WTC11 (cell line): ENCODE measurements around the gene MON1A. TPM values are rescaled to one million over a fixed set of nuclear protein-coding genes. Genes with fewer than 3 reads are reported as not detected.

Source experiments
- ATAC-seq: fragments of 200-7000 bp; cut with Tn5 transposase; 2 replicates; pipeline ENCODE4 v1.10.0; 2021; ENCODE audit warnings: mild to moderate bottlenecking, moderate library complexity
- CTCF ChIA-PET: fragments of 300-600 bp; sonication (Branson Sonifier 250); formaldehyde crosslinking; loops from one replicate; lab custom pipeline; 2021; ENCODE audit warnings: antibody characterized with exemption; lab: Charles Lee
- POLR2A ChIA-PET: fragments of 350-600 bp; sonication (Branson Sonifier 250); formaldehyde crosslinking; loops from one replicate; lab custom pipeline; 2021; ENCODE audit warnings: antibody characterized with exemption; lab: Charles Lee
- DNase-seq: peaks from one replicate; pipeline ENCODE4 v3.0.0; 2021; ENCODE audit warnings: low spot score
- H3K27ac Mint-ChIP-seq: 2 replicates; pipeline ENCODE4 v1.8.0; 2021; ENCODE audit warnings: mixed read lengths
- H3K27me3 Mint-ChIP-seq: 2 replicates; pipeline ENCODE4 v1.8.0; 2021; ENCODE audit warnings: low read depth, mild to moderate bottlenecking, moderate library complexity, mixed read lengths
- H3K36me3 Mint-ChIP-seq: 2 replicates; pipeline ENCODE4 v1.8.0; 2021; ENCODE audit warnings: mixed read lengths
- H3K4me1 Mint-ChIP-seq: 2 replicates; pipeline ENCODE4 v1.8.0; 2022; ENCODE audit warnings: mixed read lengths
- H3K4me3 Mint-ChIP-seq: 2 replicates; pipeline ENCODE4 v1.8.0; 2021; ENCODE audit warnings: mild to moderate bottlenecking, moderate library complexity, mixed read lengths
- H3K9me3 Mint-ChIP-seq: 2 replicates; pipeline ENCODE4 v1.8.0; 2021; ENCODE audit warnings: mixed read lengths
- CREM ChIP-seq: sonication (generic); formaldehyde crosslinking; IDR thresholded peaks from 2 replicates; pipeline ENCODE4 v1.8.1; 2022; ENCODE audit warnings: mild to moderate bottlenecking, missing genetic modification reagents, moderate library complexity
- KAT7 ChIP-seq: sonication (generic); formaldehyde crosslinking; IDR thresholded peaks from 2 replicates; pipeline ENCODE4 v1.8.1; 2023; ENCODE audit warnings: missing genetic modification reagents, mild to moderate bottlenecking, borderline replicate concordance
- ZNF121 ChIP-seq: sonication (generic); formaldehyde crosslinking; IDR thresholded peaks from 2 replicates; pipeline ENCODE4 v1.8.0; 2023; ENCODE audit warnings: missing genetic modification reagents
- total RNA-seq: library from RNA; stranded (reverse); gene quantifications from 3 replicates; pipeline ENCODE4 v1.2.3, GENCODE V29; 2021
- TF ChIP-seq, protein P1 (sequence below): sonication (generic); formaldehyde crosslinking; IDR thresholded peaks from 2 replicates; pipeline ENCODE4 v1.8.1; 2022; ENCODE audit warnings: mild to moderate bottlenecking, missing genetic modification reagents, moderate library complexity, borderline replicate concordance
- TF ChIP-seq, protein P2 (sequence below): sonication (generic); formaldehyde crosslinking; IDR thresholded peaks from 2 replicates; pipeline ENCODE4 v1.8.0; 2023; ENCODE audit warnings: mild to moderate bottlenecking, missing genetic modification reagents

Gene MON1A
- total RNA-seq, 1 experiment from 2014 or later = 8.6 TPM

DNA sequence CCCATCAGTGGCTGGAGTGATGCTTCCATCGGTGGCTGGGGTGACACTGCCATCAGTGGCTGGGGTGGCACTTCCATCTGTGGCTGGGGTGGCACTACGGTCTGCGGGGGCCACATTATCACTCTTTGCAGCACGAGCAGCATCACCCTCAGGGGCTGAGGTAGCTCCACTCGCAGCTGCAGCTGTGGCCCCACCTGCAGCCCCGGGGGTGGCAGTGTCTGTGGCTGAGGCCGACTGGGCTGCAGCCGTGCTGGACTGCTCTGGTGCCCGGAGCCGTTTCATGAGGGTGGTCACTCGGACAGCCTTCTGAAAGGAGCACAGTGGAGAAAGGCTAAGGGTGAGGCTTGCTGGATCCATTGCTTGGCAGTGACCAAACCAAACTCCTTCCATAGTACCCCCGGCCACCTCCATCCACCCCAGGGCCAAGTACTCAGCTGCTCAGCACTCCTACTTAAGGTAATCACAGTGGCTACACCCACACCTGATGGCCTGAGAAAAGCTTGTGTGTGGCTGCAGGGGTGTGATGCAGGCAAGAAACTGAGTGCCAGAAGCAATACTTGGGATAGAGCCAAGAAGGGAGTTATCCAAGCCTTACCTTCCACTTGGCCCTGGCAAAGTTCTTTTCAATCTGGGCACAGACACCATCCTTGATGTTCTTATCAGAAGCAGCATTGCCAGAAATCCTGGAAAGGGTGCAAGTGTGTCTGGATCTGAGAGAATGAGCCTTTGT lies 69.9 kb downstream of the MON1A start:
- Mint-ChIP-seq H3K36me3 (peaks cover 13% of the 10 kb centered on the region), H3K27me3 (no peaks in the 10 kb centered on the region), H3K27ac (no peak overlapping the region), H3K4me1 (peaks cover 17% of the 10 kb centered on the region), H3K9me3 (no peaks in the 10 kb centered on the region), H3K4me3 (no peak overlapping the region)
- ATAC-seq (no peak), DNase-seq (no peak)
- ChIA-PET CTCF (no interaction called here), POLR2A (no interaction called here)
- TF ChIP-seq, protein P1, sequence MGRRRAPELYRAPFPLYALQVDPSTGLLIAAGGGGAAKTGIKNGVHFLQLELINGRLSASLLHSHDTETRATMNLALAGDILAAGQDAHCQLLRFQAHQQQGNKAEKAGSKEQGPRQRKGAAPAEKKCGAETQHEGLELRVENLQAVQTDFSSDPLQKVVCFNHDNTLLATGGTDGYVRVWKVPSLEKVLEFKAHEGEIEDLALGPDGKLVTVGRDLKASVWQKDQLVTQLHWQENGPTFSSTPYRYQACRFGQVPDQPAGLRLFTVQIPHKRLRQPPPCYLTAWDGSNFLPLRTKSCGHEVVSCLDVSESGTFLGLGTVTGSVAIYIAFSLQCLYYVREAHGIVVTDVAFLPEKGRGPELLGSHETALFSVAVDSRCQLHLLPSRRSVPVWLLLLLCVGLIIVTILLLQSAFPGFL (CRISPR knock-in tag) = no peak
- TF ChIP-seq ZNF121 (CRISPR knock-in tag) = no peak
- TF ChIP-seq, protein P2, sequence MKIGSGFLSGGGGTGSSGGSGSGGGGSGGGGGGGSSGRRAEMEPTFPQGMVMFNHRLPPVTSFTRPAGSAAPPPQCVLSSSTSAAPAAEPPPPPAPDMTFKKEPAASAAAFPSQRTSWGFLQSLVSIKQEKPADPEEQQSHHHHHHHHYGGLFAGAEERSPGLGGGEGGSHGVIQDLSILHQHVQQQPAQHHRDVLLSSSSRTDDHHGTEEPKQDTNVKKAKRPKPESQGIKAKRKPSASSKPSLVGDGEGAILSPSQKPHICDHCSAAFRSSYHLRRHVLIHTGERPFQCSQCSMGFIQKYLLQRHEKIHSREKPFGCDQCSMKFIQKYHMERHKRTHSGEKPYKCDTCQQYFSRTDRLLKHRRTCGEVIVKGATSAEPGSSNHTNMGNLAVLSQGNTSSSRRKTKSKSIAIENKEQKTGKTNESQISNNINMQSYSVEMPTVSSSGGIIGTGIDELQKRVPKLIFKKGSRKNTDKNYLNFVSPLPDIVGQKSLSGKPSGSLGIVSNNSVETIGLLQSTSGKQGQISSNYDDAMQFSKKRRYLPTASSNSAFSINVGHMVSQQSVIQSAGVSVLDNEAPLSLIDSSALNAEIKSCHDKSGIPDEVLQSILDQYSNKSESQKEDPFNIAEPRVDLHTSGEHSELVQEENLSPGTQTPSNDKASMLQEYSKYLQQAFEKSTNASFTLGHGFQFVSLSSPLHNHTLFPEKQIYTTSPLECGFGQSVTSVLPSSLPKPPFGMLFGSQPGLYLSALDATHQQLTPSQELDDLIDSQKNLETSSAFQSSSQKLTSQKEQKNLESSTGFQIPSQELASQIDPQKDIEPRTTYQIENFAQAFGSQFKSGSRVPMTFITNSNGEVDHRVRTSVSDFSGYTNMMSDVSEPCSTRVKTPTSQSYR (CRISPR knock-in tag) = no peak
- no peak for TF ChIP-seq KAT7 (CRISPR knock-in tag)
- TF ChIP-seq CREM (CRISPR knock-in tag) = no peak

Other genes with a start within 250 kb of the MON1A start
- 13.8 to 17.2 TPM (median 17.2 TPM) in 3 replicates for gene MST1, start 240.3 kb downstream of the MON1A start, total RNA-seq
- gene RNF123, start 240.3 kb downstream of the MON1A start, total RNA-seq = 45.5 to 47.1 TPM (median 46.8 TPM) in 3 replicates
- gene AMIGO3, start 210.1 kb downstream of the MON1A start, total RNA-seq = 3.9 to 5.3 TPM (median 4.3 TPM) in 3 replicates
- 23.7 to 28.7 TPM (median 28.0 TPM) in 3 replicates for gene GMPPB, start 205.9 kb downstream of the MON1A start, total RNA-seq
- gene IP6K1, start 143.3 kb downstream of the MON1A start, total RNA-seq = 29.2 to 32.2 TPM (median 32.2 TPM) in 3 replicates
- 0.17 to 0.69 TPM (median 0.39 TPM) in 3 replicates for gene CDHR4, start 129.9 kb downstream of the MON1A start, total RNA-seq
- gene INKA1, start 126.5 kb downstream of the MON1A start, total RNA-seq = 1.4 to 2.0 TPM (median 1.5 TPM) in 3 replicates
- gene UBA7, start 115.9 kb downstream of the MON1A start, total RNA-seq = 1.2 to 1.9 TPM (median 1.6 TPM) in 3 replicates
- gene TRAIP, start 73.2 kb downstream of the MON1A start, total RNA-seq = 25.9 to 31.8 TPM (median 29.9 TPM) in 3 replicates
- 56.0 to 58.2 TPM (median 56.6 TPM) in 3 replicates for gene CAMKV, start 59.9 kb downstream of the MON1A start, total RNA-seq
- gene MST1R, start 25.9 kb downstream of the MON1A start, total RNA-seq = 5.1 to 6.2 TPM (median 5.6 TPM) in 3 replicates
- gene RBM6, start 10.3 kb upstream of the MON1A start, total RNA-seq = 115 to 122 TPM (median 118 TPM) in 3 replicates
- 88.0 to 92.3 TPM (median 92.1 TPM) in 3 replicates for gene RBM5, start 159.1 kb upstream of the MON1A start, total RNA-seq
- 49.0 to 52.0 TPM (median 52.0 TPM) in 3 replicates for gene SEMA3F, start 225.5 kb upstream of the MON1A start, total RNA-seq